Activated CD8-positive, alpha-beta memory T cell treated with anti-CD3 and anti-CD28 coated beads for 48 hours (primary cell): Measurements from ENCODE around the gene LAIR2.

Experiments used
- DNase-seq, 3 experiments: peaks; one replicate each; pipeline ENCODE4 v3.0.0-alpha.2; 2020; ENCODE audit warnings: low read depth in 2 of 3, low spot score in 2 of 3

Gene LAIR2

GRCh38 chr19:54530866-54531265 lies 28.2 kb downstream of the LAIR2 start:
- no peak for DNase-seq

- no peak for DNase-seq
Measured at GRCh38 chr19:54532528-54532927, 29.9 kb downstream of the LAIR2 start.

- DNase-seq: no peak
Measured at GRCh38 chr19:54533476-54533875, 30.8 kb downstream of the LAIR2 start.

- DNase-seq: no peak
Measured at GRCh38 chr19:54534156-54534555, 31.5 kb downstream of the LAIR2 start.

GRCh38 chr19:54535601-54536000 lies 33.0 kb downstream of the LAIR2 start:
- no peak for DNase-seq

- DNase-seq: no peak
Measured at GRCh38 chr19:54536956-54537355, 34.3 kb downstream of the LAIR2 start.

- DNase-seq: no peak
Measured at GRCh38 chr19:54541712-54542111, 39.1 kb downstream of the LAIR2 start.

- DNase-seq: no peak
Measured at GRCh38 chr19:54548806-54549205, 46.2 kb downstream of the LAIR2 start.

- DNase-seq: no peak
Measured at GRCh38 chr19:54549224-54549623, 46.6 kb downstream of the LAIR2 start.

- DNase-seq: no peak
Measured at GRCh38 chr19:54551293-54551692, 48.7 kb downstream of the LAIR2 start.

- no peak for DNase-seq
Measured at GRCh38 chr19:54551950-54552912, 49.6 kb downstream of the LAIR2 start.

GRCh38 chr19:54552913-54553310 lies 50.3 kb downstream of the LAIR2 start:
- DNase-seq: no peak

GRCh38 chr19:54554006-54554405 lies 51.4 kb downstream of the LAIR2 start:
- DNase-seq: no peak

GRCh38 chr19:54554896-54555295 lies 52.3 kb downstream of the LAIR2 start:
- DNase-seq: no peak

GRCh38 chr19:54556194-54556593 lies 53.6 kb downstream of the LAIR2 start:
- no peak for DNase-seq

- no peak for DNase-seq
Measured at GRCh38 chr19:54558339-54558738, 55.7 kb downstream of the LAIR2 start.
